Measurements from ENCODE around the gene HHLA2.

GRCh38 chr3:108296239-108296638 lies at the start of gene HHLA2:
- TF ChIP-seq MAX (IDR thresholded peaks at IDR 0.05; ENCODE audit: low read depth, low read length) (no peak), CTCF (IDR thresholded peaks at IDR 0.05; ENCODE audit: low read depth, low read length) (no peak)

Measured in NB4 (cell line).